Gastrocnemius medialis (tissue), 4 donors: Measurements from ENCODE around the gene EME2. TPM values are rescaled to one million over a fixed set of nuclear protein-coding genes. Genes with fewer than 3 reads are reported as not detected.

Source experiments
- ATAC-seq, 2 donors: fragments of 150-250 bp; one replicate each; pipeline ENCODE4 v1.9.1; 2016
- DNase-seq, 2 donors: peaks; one replicate each; pipeline ENCODE4 v3.0.0-alpha.2; 2019
- H3K27ac ChIP-seq, 4 donors: fragments of 200-600 bp; sonication (generic); 1 replicate in 1 of 4; 2 replicates in 3 of 4; pipeline ENCODE4 v1.5.1; 2016 to 2018; ENCODE audit warnings: mild to moderate bottlenecking in 2 of 4, moderate library complexity in 1 of 4
- H3K27me3 ChIP-seq, 3 donors: fragments of 200-600 bp; sonication (generic) in 2 of 3; 1 replicate in 1 of 3; 2 replicates in 2 of 3; pipeline versions ENCODE4 v1.5.1 to v1.6.0; 2016 to 2019; ENCODE audit warnings: mild to moderate bottlenecking in 1 of 3, moderate library complexity in 1 of 3
- H3K36me3 ChIP-seq, 2 donors: fragments of 200-600 bp; sonication (generic) in 1 of 2; one replicate each; pipeline ENCODE4 v1.5.1; 2017 to 2018
- H3K4me1 ChIP-seq, 2 donors: fragments of 200-600 bp; sonication (generic) in 1 of 2; one replicate each; pipeline ENCODE4 v1.5.1; 2016 to 2017; ENCODE audit warnings: mild to moderate bottlenecking in 2 of 2
- H3K4me3 ChIP-seq, 4 donors: fragments of 200-600 bp; sonication (generic) in 3 of 4; 1 replicate in 1 of 4; 2 replicates in 3 of 4; pipeline ENCODE4 v1.5.1; 2016 to 2019; ENCODE audit warnings: mild to moderate bottlenecking in 2 of 4
- H3K9me3 ChIP-seq, 3 donors: fragments of 200-600 bp; sonication (generic) in 2 of 3; 1 replicate in 1 of 3; 2 replicates in 2 of 3; pipeline ENCODE4 v1.5.1; 2016 to 2019
- POLR2A ChIP-seq, 2 donors: fragments of 450-650 bp; IDR thresholded peaks; one replicate each; pipeline ENCODE4 v1.6.1; 2017; ENCODE audit warnings: antibody characterized with exemption in 2 of 2, mild to moderate bottlenecking in 2 of 2, moderate library complexity in 2 of 2
- in situ Hi-C, 4 donors: fragments of 200-750 bp; cut with MboI; loops; one replicate each; pipeline versions ENCODE4 v1.15.0 to v1.8.0; 2017; ENCODE audit warnings: low sequenced_read_pairs in 4 of 4
- intact Hi-C: fragments of 100-400 bp; cut with DNase I; formaldehyde crosslinking; loops from one replicate; pipeline ENCODE4 v1.15.1; 2023; ENCODE audit warnings: low total_unique reads
- total RNA-seq, 4 donors: library from RNA; depleted of rRNA; stranded (reverse); fragments of >200 nt; gene quantifications; one replicate each; pipeline versions ENCODE4 v1.1.0 to v1.2.3, GENCODE V29; 2016
- TF ChIP-seq, protein P1 (sequence below), 5 experiments: fragments of 450-650 bp in 3 of 5; fragments of 200-600 bp in 2 of 5; sonication (generic) in 2 of 5; IDR thresholded peaks in 4 of 5; conservative IDR thresholded peaks in 1 of 5; 1 replicate in 4 of 5; 2 replicates in 1 of 5; pipeline ENCODE4 v1.5.1; 2016 to 2019; ENCODE audit warnings: antibody characterized with exemption in 5 of 5, mild to moderate bottlenecking in 3 of 5, moderate library complexity in 3 of 5

Gene EME2, protein sequence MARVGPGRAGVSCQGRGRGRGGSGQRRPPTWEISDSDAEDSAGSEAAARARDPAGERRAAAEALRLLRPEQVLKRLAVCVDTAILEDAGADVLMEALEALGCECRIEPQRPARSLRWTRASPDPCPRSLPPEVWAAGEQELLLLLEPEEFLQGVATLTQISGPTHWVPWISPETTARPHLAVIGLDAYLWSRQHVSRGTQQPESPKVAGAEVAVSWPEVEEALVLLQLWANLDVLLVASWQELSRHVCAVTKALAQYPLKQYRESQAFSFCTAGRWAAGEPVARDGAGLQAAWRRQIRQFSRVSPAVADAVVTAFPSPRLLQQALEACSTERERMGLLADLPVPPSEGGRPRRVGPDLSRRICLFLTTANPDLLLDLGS
- 1 to 10 TPM; 2.1 to 9.2 (median 6.2) TPM for total RNA-seq

DNA sequence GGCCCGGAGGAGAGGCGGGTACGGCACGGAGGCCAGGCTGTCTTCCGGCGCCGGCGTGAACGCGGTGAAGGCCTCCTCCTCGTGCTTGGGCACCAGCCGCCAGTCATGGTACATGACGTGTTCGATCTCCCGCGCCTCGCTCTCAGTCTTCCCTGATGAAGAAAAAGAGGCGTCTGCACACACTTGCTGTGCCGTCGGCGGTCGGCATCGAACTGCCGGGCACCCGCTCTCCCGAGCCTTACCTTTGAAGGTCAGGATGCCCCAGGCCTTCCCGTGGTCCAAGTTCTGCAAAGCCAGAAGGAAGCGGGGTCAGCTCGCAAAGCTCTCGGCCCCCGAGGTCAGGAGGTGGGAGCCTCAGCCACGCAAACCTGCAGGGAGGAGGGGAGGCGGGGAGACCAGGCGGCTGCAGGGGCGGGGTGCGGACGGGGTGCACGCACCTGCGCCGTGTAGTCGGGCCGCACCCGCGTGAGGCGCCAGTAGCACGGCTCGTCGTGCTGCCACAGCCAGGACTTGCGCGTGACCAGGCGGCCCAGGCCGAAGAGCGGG lies at the start of gene EME2:
Gene EME2 (plus strand): TSS at position 449 of the 546 bp plus-strand sequence. CDS start 418 bp downstream, outside the sequence.
- H3K4me1 ChIP-seq: peaks cover 24 to 41% of the 10 kb centered on the region in 2 donors
- intact Hi-C loops: loop anchor here (2.0 to 10.0 kb wide), 2 partner anchors 54 to 442 kb away; partner anchors contain the start of genes BRICD5, FAHD1, HAGH and PGP

DNA sequence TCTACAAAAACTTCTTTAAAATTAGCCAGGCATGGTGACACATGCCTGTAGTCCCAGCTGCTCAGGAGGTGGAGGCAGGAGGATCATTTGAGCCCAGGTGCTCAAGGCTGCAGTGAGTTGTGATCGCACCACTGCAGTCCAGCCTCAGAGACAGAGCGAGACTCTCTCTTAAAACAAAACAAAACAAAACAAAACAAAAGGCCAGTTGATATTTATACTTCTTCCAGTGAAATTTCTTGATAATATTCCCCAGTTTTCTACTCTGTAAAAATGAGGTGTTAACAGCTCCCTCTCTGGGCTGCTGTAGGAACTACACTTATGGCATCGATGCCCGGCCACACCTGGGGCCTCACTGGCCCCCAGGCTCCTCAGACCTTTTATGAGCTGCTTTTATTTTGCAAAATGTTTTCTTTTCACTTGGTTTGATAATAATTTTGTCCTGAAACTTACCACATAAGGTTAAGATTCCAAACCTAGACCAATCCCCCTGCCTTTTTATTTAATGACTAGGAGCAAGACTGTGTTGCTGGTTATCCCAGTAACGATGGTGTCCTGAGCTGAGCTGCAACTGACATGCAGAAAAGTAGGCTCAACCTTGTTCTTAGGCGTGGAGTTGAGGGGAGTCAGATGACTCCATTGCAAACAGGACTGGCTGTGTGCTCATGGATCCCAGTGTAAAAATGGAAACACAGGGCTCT lies 49.0 kb upstream of the EME2 start:
- peak; percentile 43 to 70 for ATAC-seq
- no peaks in the 10 kb centered on the region for H3K9me3 ChIP-seq
- intact Hi-C loops (no loop called here), in situ Hi-C loops (no loop called here)
- H3K27me3 ChIP-seq: no peaks in the 10 kb centered on the region
- no peak for DNase-seq
- TF ChIP-seq, protein P1, sequence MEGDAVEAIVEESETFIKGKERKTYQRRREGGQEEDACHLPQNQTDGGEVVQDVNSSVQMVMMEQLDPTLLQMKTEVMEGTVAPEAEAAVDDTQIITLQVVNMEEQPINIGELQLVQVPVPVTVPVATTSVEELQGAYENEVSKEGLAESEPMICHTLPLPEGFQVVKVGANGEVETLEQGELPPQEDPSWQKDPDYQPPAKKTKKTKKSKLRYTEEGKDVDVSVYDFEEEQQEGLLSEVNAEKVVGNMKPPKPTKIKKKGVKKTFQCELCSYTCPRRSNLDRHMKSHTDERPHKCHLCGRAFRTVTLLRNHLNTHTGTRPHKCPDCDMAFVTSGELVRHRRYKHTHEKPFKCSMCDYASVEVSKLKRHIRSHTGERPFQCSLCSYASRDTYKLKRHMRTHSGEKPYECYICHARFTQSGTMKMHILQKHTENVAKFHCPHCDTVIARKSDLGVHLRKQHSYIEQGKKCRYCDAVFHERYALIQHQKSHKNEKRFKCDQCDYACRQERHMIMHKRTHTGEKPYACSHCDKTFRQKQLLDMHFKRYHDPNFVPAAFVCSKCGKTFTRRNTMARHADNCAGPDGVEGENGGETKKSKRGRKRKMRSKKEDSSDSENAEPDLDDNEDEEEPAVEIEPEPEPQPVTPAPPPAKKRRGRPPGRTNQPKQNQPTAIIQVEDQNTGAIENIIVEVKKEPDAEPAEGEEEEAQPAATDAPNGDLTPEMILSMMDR (IDR thresholded peaks at IDR 0.05 in 4 of 5, conservative IDR thresholded peaks at IDR 0.05 in 1 of 5): peak; percentile 46 to 83 (median 68)
- no peak for TF ChIP-seq POLR2A (IDR thresholded peaks at IDR 0.05)
- peaks cover 0 to 33% of the 10 kb centered on the region in 2 donors for H3K36me3 ChIP-seq
- H3K4me3 ChIP-seq: no peak overlapping the region
- peak overlapping the region; percentile 75 to 78 (median 78) for H3K27ac ChIP-seq
- peaks cover 23 to 36% of the 10 kb centered on the region in 2 donors for H3K4me1 ChIP-seq

More for the DNA sequence above, at the start of gene EME2:
- ATAC-seq: peak; percentile 5 to 13
- in situ Hi-C loops: no loop called here
- DNase-seq: no peak
- Histone ChIP-seq H3K27ac (peak within 1 kb of the TSS; percentile 77 to 99 (median 94)), H3K27me3 (no peaks in the 10 kb centered on the region), H3K36me3 (peaks cover 0 to 29% of the 10 kb centered on the region in 2 donors), H3K4me3 (peak within 1 kb of the TSS; percentile 70 to 99 (median 79)), H3K9me3 (no peaks in the 10 kb centered on the region)
- TF ChIP-seq, protein P1 (IDR thresholded peaks at IDR 0.05 in 4 of 5, conservative IDR thresholded peaks at IDR 0.05 in 1 of 5): no peak
- TF ChIP-seq POLR2A (IDR thresholded peaks at IDR 0.05): no peak

DNA sequence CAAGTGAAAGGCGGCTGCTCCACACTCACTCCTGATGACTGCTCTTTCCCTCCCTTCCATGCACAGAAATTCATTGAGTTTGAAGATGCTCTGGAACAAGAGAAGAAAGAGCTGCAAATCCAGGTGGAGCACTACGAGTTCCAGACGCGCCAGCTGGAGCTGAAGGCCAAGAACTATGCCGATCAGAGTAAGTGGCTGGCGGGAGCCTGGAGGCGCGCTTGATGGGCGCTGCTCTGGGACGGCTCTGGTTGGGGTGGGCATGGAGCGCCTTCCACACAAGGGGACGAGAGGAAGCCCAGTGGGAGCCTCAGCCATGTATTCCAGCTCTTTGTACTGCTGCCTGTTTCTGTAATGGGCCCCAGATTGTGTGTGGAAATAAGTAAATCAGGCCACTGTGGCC lies 48.1 kb upstream of the EME2 start:
- intact Hi-C loops (no loop called here), in situ Hi-C loops (no loop called here)
- Histone ChIP-seq H3K27ac (no peak overlapping the region), H3K4me3 (no peak overlapping the region), H3K27me3 (no peaks in the 10 kb centered on the region), H3K36me3 (peaks cover 0 to 41% of the 10 kb centered on the region in 2 donors), H3K4me1 (peaks cover 19 to 32% of the 10 kb centered on the region in 2 donors), H3K9me3 (no peaks in the 10 kb centered on the region)
- TF ChIP-seq, protein P1 (IDR thresholded peaks at IDR 0.05 in 4 of 5, conservative IDR thresholded peaks at IDR 0.05 in 1 of 5): no peak
- no peak for TF ChIP-seq POLR2A (IDR thresholded peaks at IDR 0.05)
- no peak for ATAC-seq
- DNase-seq: no peak

DNA sequence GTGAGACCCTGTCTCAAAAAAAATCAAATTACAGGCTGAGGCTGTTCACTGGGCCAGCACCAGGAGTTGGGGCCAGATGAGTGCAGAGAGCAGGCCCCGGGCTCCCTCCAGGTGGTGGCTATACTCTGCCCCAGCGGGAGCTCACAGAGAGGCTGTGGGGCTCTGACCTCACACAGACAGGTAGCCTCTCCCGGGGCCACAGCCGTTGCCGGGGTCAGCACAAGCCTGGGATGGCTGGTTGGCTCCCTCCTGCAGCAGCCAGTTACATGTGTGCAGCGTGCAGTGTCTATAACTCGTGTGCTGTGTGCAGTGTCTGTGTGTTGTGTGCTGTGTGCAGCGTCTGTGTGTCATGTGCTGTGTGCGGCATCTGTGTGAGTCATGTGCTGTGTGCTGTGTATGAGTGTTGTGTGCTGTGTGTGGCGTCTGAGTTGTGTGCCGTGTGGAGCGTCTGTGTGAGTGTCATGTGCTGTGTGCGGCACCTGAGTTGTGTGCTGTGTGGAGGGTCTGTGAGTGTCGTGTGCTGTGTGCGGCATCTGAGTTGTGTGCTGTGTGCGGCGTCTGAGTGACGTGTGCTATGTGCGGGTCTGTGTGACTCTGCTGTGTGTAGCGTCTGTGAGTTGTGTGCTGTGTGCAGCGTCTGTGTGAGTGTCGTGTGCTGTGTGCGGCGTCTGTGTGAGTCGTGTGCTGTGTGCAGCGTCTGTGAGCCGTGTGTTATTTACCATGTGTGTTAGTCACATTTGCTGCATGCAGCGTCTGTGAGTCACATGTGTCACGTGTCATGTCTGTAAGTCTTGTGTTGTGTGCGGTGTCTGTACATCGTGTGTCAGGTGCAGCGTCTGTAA lies 45.7 kb upstream of the EME2 start:
- intact Hi-C loops: no loop called here

More for the DNA sequence above, 45.7 kb upstream of the EME2 start:
- Histone ChIP-seq H3K4me3 (no peak overlapping the region), H3K27me3 (no peaks in the 10 kb centered on the region), H3K4me1 (peaks cover 18 to 20% of the 10 kb centered on the region in 2 donors), H3K9me3 (no peaks in the 10 kb centered on the region), H3K27ac (no peak overlapping the region), H3K36me3 (peaks cover 0 to 41% of the 10 kb centered on the region in 2 donors)
- ATAC-seq (no peak), DNase-seq (no peak)
- in situ Hi-C loops: no loop called here
- TF ChIP-seq POLR2A (IDR thresholded peaks at IDR 0.05): no peak
- TF ChIP-seq, protein P1 (IDR thresholded peaks at IDR 0.05 in 4 of 5, conservative IDR thresholded peaks at IDR 0.05 in 1 of 5): no peak
